ENCODE measurements around the gene EVI5. TPM values are rescaled to one million over a fixed set of nuclear protein-coding genes. Genes with fewer than 3 reads are reported as not detected.

EVI5 gene
- total RNA-seq, 4 donors from 2014 or later: 48.7 to 70.7 (median 50.8) TPM

DNA sequence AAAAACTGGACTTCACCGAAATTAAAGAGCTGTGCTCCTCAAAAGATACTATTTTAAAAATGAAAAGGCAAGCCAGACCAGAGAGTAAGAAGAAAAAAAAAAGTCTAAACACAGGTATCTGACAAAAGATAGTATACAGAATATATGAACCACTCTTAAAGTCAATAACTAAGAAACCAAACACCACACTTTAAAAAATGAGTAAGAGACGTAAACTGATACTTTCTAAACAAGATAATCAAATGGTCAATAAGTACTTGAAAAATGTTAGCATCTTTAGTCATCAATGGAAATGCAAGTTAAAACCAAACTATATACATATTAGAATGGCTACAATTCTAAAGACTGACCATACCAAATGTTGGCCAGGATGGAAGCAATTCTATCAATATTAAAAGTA lies 77.6 kb downstream of the EVI5 start:
- WGBS, 2 donors: 93 to 96% methylated on average over 2 of the region's 2 CpGs
- TF ChIP-seq EP300 (IDR thresholded peaks at IDR 0.05) (no peak), CTCF (IDR thresholded peaks at IDR 0.05) (no peak), POLR2A (IDR thresholded peaks at IDR 0.05) (no peak)

GRCh38 chr1:92705446-92705845 lies 79.5 kb downstream of the EVI5 start:
- Histone ChIP-seq H3K4me1 (no peaks in the 10 kb centered on the region), H3K27ac (no peak overlapping the region), H3K9me3 (no peaks in the 10 kb centered on the region), H3K27me3 (no peaks in the 10 kb centered on the region), H3K4me3 (no peak overlapping the region), H3K36me3 (no peaks in the 10 kb centered on the region)
- DNase-seq (ENCODE audit: low spot score in 2 of 2): no peak
- 34 to 39% methylated on average over 1 of the region's 1 CpG for WGBS, 2 donors
- no peak for TF ChIP-seq EP300 (IDR thresholded peaks at IDR 0.05)
- TF ChIP-seq POLR2A (IDR thresholded peaks at IDR 0.05): no peak
- no peak for TF ChIP-seq CTCF (IDR thresholded peaks at IDR 0.05)

More for the DNA sequence above, 77.6 kb downstream of the EVI5 start:
- DNase-seq (ENCODE audit: low spot score in 2 of 2): no peak
- no peaks in the 10 kb centered on the region for H3K9me3 ChIP-seq
- H3K27ac ChIP-seq: no peak overlapping the region
- H3K36me3 ChIP-seq: no peaks in the 10 kb centered on the region
- peaks cover 0 to 10% (median 0%) of the 10 kb centered on the region in 4 donors for H3K4me1 ChIP-seq
- no peaks in the 10 kb centered on the region for H3K27me3 ChIP-seq
- H3K4me3 ChIP-seq: no peak overlapping the region

DNA sequence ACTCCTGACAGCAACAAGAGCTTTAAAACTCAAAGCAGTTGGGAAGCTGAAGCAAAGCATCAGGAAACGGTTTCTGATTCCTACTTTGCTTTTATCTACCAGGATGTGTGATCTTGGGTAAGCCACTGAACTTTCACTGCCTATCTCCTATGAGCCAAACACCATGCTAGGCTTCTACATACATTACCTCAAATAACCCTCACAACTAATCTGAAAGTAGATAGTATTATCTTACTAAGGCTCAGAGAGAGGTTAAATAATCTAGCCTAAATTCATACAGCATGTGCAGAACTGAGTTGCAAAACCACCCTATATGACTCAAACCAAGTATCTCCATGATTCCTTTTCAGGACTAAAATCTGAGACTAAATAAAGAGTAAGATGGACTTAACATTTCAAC lies 83.8 kb downstream of the EVI5 start:
- peaks cover 0 to 5% (median 0%) of the 10 kb centered on the region in 4 donors for H3K4me1 ChIP-seq
- no peak overlapping the region for H3K27ac ChIP-seq
- H3K36me3 ChIP-seq: peaks cover 0 to 14% (median 0%) of the 10 kb centered on the region in 3 donors
- TF ChIP-seq CTCF (IDR thresholded peaks at IDR 0.05): no peak
- no peak for TF ChIP-seq EP300 (IDR thresholded peaks at IDR 0.05)
- TF ChIP-seq POLR2A (IDR thresholded peaks at IDR 0.05): no peak
- no peak overlapping the region for H3K4me3 ChIP-seq
- WGBS, 2 donors: 61 to 69% methylated on average over 1 of the region's 1 CpG
- no peaks in the 10 kb centered on the region for H3K9me3 ChIP-seq
- no peak for DNase-seq (ENCODE audit: low spot score in 2 of 2)
- no peaks in the 10 kb centered on the region for H3K27me3 ChIP-seq

GRCh38 chr1:92698932-92699331 lies 86.0 kb downstream of the EVI5 start:
- H3K36me3 ChIP-seq: peaks cover 0 to 34% (median 0%) of the 10 kb centered on the region in 3 donors
- H3K27ac ChIP-seq: no peak overlapping the region
- no peaks in the 10 kb centered on the region for H3K27me3 ChIP-seq
- no peak for DNase-seq (ENCODE audit: low spot score in 2 of 2)
- 62 to 66% methylated on average over 3 of the region's 3 CpGs for WGBS, 2 donors
- no peaks in the 10 kb centered on the region for H3K9me3 ChIP-seq
- TF ChIP-seq CTCF (IDR thresholded peaks at IDR 0.05) (no peak), EP300 (IDR thresholded peaks at IDR 0.05) (no peak), POLR2A (IDR thresholded peaks at IDR 0.05) (no peak)
- H3K4me1 ChIP-seq: peaks cover 0 to 5% (median 0%) of the 10 kb centered on the region in 4 donors
- H3K4me3 ChIP-seq: no peak overlapping the region

- TF ChIP-seq EP300 (IDR thresholded peaks at IDR 0.05) (no peak), POLR2A (IDR thresholded peaks at IDR 0.05) (no peak), CTCF (IDR thresholded peaks at IDR 0.05) (no peak)
- H3K27me3 ChIP-seq: no peaks in the 10 kb centered on the region
- H3K4me3 ChIP-seq: no peak overlapping the region
- no peak for DNase-seq (ENCODE audit: low spot score in 2 of 2)
- no peak overlapping the region for H3K27ac ChIP-seq
- H3K9me3 ChIP-seq: no peaks in the 10 kb centered on the region
- H3K36me3 ChIP-seq: peaks cover 0 to 51% (median 0%) of the 10 kb centered on the region in 3 donors
- peaks cover 0 to 5% (median 0%) of the 10 kb centered on the region in 4 donors for H3K4me1 ChIP-seq
These were observed 89.8 kb downstream of the EVI5 start for GRCh38 chr1:92695104-92695503.

Data from tibial nerve (tissue), 4 donors.